Activated CD4-positive, alpha-beta T cell treated with anti-CD3 and anti-CD28 coated beads, Interleukin-2, Interleukin-4, amounts not matched to agents 100 ng/mL and 50 ng/mL, durations not matched to agents 16 hours and 8 hours (primary cell): Measurements from ENCODE around the gene FSTL4.

Experiments
- DNase-seq: peaks from one replicate; pipeline ENCODE4 v3.0.0-alpha.2; 2020; ENCODE audit warnings: low spot score

FSTL4 gene

DNA sequence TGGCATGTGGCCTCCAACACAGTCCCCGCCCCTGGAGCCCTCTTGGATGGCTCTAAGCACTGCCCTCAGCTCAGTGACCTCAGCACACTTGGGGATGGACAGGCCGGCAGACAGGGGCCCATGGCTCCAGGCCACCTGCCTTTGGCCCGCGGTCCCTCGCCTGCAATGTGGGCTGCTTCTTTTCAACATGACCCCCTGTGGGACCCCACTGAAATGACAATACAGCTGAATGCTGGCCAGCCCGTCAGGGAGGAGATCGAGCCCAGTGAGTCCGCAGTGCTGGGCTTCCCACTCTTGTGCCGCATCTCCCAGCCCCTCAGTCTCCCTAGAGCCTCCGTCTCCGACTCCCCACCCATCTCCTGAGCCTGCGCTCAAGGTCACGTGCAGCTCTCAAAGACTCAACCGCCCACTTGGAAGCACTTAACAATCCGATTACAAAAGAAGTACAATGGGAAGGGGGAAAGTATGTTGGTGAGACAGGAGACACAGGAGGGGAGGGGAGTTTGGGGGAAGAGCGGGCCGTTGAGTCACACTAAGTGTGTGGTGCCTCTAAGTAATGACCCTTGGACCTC is 321.6 kb downstream of the FSTL4 start:
- DNase-seq, result no peak

DNA sequence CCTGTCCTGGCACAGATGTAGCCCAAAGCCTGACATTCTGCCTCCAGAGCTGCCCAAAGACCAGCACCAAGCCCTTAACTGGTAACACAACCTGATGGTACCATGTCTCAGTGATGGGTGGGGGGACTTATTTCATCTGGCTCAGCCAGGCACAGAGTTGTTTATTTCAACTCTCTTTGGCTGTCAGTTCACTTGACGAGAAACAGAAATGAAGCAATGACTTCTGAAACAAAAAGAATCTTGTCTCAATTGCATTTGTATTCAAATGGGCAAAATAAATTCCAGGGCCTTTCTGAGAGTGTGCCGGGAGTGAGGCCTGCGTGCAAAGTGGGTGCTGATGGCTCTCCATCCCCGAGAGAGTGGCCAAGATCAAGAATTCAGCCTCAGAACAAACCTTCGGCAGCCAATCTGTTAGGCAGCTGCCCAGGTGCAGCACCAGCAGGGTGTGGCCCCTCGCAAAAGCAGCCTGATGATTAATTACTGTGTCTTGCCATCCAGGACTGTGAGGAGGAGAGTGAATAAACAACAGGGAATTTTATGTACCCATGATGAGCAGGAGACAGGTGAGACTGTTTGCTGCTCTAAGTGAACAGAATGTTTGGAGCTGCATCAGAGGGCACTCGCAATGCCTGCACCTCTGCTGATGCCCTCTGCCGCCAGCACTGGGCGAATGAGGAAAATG is 322.5 kb downstream of the FSTL4 start:
- no peak for DNase-seq

DNA sequence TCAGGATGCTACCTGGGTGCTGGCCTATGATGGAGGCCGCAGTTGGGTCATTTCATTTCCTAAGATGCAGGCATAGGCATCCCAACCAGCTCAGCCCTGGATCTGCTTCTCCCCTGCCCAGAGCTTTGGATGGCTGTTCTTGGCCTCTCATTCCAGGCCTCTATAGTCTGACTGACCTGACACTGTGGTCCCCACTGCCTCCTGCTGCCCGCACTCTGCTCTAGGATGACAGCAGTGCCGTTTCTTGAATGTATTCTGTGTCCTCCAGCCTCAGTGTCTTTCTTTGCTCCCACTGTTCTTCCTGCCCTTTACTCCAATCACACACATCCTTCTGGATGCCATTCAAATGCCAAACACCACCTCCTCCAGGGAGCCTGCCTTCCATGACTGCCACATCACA is 324.8 kb downstream of the FSTL4 start:
- DNase-seq, result no peak

DNA sequence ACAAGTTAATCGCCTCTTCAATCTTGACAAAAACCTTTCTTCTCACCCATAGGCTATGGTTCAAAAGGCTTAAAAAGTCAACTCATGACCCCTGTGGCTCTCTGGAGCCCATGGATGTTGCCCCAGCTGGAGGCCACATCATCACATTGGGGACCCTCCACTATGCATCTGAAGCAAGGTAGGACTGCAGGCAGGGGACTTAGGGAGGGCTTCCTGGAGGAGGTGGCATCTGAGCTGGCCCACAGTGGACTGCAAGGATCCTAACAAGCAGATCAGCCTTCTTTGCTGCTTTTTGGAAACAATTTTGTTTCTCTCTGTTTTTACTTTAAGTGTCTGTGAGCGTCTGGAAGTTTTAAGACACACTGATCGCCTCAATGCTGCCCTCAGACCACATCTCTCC is 325.9 kb downstream of the FSTL4 start:
- no peak for DNase-seq

DNA sequence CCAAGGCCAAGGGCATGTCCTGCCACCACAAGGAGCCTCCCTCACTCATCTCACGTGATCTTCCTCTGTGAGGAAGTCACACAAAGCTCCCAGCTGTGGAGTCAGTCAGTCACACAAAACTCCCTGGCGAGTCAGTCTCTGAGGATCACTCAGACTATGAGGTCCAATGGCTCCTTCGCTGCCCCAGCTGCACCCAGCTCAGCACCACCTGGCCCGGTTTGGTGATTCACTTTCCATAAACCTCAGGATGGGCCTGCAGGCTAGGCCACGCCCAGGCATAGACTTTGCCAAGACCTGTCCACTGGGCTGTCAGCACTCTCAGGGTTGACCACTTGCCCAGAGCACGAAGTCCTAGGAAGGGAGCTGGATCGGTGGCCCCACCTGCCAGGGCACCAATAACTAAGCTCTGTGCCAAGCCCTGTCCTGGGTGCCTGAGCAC is 326.7 kb downstream of the FSTL4 start:
- DNase-seq, result no peak

DNA sequence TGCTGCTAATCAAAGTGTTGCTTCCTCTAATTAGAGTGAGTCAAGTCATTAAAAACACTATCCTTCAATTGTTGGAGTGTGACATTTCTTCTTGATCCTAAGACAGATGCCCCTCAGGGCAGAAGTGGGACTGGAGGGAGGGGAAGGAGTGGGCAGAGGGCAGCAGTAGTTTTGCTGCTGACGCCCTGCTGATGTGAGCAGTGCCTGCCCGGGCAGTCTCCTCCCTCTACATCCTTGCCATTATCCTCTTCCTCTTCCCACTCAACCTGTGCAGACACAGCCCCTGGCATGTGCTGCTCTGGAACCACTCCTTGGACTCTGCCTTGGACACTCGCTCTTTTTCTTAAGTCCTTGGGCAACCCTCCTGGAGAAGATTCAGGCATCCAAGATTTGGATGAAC is 328.0 kb downstream of the FSTL4 start:
- DNase-seq, result no peak

DNA sequence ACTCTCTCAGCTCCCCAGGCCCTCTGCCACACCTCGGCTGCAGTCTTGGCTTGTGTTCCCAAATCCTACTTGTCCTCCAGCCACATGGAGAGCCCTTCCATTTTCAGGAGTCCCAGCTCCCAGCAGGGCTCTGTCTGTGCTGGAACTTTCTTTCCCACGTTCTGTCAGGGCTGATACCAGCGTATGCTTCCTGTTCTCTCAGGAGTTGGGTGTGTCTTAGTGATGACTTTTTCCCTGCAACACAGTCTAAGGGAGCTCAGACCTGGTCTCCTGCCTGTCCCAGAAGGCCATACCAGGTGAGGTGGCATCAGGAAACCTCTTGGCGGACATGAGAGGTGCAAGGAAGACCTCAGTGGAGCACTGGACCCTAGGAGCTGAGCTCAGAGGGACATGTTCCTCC is 334.0 kb downstream of the FSTL4 start:
- DNase-seq, result no peak

DNA sequence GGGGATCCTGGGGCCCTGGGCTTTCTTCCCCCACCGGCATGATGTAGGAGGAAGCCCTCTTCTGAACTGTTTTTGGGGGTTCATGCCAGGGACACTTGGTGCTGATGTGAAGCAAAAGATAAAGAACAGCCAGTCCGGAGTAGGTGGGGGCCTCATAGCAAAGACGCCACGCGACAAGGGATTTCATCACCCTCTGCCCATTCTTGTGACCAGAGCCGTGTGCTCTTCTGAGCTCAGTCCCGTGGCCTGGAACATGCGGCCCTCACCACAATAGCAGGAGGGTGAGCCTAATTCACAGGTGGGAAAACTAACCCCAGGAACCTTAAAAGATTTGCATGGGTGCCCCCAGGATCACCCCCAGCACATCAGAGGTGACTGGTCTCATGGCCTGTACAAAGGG is 334.6 kb downstream of the FSTL4 start:
- no peak for DNase-seq

DNA sequence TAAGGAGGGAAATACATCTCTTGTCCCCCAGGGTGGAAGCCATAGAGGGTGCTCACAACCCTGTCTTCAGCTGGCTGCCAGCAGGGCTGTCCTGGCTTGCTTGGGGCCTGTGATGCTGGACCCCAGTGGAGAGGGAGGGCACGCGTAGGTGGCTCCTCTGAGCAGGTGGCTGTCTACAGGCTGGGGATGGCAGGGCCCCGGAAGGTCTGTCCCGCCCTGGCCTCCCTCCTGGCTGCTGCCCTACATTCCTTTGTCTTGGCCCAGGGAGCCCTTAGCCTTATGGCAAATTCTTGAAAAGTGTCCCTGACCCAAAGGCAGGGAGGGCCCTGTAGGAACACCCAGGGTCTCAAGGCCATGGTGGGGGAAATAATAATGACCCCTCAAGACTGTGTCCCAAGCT is 336.2 kb downstream of the FSTL4 start:
- DNase-seq, result no peak

DNA sequence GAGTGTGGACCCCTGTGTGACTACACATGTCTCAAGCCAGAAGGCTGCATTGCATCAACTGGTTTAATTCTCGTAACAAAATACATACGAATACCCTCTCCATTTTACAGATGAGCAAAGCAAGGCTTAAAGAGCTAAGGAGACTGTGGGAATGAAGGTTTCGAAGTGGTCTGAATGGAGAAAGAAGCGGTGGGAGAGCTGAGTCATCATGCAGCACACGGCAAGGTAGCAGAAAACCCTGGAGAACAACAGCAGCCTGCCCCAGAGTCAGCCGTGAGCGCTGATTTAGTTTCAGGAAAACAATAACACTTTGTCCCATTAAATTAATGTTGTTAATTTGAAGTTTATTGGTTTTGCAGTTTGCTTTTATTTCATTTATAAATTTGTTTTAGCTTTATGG is 336.7 kb downstream of the FSTL4 start:
- no peak for DNase-seq

DNA sequence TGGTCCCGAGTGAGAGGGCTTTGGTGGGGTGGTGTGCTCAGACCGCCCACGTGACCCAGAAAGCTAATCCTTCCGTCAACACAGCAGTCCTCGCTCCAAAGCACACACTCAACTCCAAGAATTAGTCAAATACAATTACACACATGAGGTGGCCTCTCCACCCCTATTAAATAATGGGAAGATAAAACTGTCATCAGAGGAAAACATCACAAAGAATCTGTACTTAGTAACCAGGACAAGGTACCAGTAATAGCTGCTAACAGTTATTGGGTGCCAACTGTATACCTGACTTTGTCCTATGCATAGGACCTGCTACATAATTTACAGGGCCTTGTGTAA is 337.8 kb downstream of the FSTL4 start:
- DNase-seq, result no peak

DNA sequence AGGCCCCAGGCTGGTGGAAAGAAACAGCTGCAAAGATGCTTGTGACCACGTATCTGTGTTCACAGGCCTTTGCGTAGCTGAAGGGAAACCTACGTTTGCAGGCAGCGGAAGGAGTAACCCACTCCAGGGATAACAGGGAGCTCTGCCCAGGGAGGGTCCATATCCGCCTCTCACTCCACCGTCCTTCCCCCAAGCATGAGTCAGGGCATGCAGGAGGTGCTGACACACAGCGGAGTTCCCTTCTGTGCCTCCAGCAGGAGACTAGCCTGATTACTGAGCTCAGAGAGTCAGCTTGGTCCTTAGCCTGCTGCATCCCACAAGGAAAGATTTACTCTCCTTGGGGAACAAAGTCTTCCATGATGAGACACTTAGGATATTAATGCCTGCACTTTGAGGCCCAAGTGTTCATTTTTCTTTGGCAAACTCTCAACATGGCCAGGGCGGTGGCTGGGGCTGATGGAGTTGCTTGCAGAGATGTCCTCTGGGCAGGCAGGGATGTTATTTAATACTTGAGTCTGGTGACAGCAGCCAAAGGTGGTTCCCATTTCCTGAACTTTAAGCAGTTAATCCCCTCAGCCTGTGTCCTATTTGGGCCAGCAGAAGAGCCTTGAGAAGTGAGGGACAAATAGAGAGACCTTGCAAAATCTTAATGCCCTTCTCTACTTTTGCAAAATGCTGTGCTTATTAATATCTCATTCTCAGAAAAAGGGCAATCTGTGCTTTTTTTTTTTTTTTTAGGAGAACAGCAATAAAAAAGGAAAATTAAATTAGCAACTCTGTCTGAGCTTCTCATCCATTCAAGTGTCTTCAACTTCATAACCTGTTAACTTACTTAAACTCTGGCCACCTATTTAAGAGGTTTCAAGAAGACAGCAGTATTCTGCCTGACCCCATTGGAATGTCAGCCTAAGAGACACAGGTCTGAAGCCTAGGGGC is 338.4 kb downstream of the FSTL4 start:
- DNase-seq, result no peak

DNA sequence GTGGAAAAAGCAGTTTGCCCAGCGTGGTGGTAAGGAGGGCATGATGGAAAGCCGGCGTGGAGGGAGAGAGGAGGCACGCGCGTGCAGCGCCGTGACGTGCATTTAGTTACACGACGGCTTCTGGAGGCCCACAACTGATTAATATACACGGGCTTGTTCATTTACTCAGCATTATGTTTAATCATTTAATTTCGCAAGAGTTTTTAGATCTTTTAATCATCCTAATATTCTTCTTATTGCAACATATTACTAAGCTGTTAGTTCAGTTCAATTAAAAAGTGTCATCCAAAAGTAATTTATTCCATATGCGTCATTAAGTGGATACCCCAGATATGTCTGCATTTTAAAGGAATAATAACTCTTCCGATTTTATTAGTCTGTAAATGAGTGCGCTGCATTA is 340.0 kb downstream of the FSTL4 start:
- DNase-seq, result no peak

DNA sequence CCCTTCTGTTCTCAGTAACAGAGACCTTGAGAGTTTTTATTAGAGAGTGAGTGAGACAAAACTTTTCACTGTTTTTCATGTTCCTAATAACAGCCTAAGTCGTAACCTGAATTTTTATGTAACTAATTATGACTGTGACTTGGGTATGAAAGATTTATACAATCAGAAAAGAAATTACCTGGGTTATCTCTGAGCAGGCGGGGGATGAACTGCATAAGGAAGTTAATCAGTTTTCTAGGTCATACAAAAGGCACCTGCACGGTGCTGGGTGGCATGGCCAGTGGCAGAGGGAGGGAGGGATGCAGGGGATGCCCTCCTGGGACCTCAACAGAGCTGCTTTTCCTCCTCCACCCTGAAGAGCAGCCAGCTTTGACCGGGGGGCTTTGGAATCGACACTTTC is 340.7 kb downstream of the FSTL4 start:
- DNase-seq, result no peak

DNA sequence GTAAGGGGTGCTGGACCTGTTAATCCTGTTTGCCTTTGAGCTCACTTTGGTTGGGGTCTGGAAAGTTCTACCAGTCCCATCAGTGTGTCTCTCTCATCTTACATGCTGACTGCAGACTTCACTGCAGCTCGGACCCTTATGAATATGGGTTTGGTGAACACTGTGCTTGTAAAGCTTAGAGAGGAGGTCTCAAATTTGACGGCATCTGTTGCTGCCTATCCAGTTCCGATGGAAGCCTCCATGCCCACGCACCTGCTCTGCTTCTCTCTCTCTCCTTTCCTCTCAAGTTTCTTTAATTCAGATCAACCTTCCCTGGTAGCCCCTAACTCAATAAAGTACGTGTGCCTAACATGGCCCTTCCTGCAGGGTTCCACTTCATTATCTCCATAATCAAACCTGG is 342.6 kb downstream of the FSTL4 start:
- DNase-seq, result no peak

DNA sequence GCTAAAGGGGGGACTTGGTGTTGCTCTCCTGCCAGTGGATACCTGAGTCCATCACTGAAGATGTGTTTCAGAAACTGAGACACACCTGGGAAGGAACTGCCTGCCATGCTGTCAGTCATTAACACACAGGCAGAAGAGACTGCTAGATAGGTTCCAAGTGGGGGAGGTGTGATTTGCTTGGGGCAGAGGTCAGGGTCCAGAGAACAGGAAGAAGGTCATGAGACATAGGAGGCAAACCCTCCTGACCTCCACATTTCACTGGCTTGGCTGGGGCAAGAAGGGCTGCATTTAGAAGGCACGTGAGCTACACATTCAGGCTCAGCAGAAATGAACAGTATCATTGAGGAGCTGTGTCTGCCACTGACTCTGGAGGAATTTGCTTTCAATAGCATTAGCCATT is 344.7 kb downstream of the FSTL4 start:
- DNase-seq, result no peak

DNA sequence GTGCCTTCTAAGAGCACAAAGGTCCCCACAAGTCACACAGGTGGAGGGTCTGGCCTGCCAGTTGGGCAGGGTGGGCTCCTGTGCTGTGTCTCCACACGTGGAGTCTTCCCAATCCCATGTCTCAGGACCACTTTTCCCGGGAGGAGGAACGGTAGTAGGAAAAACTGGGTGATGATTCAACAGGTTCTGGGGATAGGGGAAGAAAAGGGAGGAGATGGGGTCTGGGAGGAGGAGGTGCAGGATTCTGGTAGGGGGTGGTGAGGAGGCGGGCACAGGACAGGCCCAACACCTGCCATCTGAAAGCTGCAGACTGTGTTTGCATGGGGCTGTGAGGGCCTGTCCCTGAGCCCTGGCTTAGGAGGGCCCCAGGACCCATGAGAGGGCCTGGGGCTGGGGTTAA is 345.4 kb downstream of the FSTL4 start:
- DNase-seq, result no peak

DNA sequence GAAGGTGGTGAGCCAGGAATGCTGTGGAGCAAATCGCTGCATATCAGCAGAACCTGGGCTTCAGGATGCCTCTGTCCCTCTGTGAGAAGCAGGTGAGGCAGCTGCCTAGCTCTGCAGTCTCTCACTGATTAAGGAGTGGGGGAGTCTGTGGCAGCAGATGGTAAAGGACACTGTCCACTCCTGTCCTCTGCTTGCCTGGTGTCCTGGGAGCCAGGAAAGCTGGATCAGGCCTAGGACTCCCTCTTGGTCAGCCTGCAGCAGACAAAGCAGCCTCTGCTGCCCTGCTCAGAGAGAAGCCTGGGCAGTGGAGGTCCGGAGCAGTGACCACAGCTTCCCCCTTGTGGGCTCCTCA is 345.8 kb downstream of the FSTL4 start:
- no peak for DNase-seq

DNA sequence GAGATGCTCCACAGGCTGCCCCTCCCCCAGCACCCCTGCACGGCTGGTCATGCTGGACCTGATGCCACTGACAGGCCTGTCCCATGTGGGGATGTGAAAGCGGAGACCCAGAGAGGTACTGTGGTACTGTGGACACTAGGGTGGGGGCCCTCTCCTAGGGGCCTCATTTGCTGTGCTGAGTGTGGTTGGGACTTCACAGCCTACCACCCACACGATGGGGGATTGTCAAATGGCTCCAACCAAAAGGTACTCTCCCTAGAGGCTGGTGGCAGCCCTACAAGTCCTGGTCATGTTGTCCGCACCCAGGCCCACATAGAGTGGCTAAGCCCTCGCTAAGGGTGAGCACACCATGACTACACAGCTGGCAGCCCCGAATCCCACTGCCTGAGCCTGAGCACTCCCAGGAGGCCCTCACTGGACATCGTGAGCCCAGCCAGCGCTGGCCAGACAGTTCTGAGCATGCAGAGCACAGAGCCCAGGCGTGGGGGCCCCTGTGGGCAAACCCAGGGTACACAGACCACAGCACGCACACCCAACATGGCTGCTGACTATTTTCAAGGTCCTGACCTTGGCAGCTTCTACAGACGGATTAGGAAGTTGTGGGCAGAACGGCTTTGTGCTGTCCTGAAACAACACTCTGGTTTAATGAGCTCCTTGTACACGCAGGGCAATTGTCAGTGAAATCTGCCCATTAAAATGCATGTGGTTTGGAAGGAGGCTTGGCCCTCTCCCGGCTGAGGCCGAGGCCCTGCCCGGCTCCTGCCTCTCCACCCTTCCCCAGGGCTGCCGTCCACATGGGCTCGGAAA is 346.4 kb downstream of the FSTL4 start:
- DNase-seq, result no peak

DNA sequence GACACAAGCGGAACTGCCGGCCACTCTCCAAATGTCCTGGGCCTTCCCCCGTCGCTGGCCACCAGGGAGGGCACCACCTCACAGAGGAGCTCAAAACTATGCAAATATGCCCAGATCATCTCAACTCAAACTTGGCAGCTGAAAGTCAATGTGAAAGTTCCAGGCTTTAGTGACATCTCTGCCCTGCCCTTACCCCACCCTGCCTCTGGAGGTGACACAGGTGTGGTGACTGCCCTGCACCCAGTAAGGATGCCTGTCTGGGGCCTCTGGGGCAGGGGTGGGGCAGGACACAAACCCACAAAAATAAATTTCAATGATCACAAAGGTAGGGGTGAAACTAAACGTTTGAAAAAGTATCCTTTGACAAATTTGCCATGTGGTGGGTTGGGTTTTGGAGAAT is 347.1 kb downstream of the FSTL4 start:
- DNase-seq, result no peak

DNA sequence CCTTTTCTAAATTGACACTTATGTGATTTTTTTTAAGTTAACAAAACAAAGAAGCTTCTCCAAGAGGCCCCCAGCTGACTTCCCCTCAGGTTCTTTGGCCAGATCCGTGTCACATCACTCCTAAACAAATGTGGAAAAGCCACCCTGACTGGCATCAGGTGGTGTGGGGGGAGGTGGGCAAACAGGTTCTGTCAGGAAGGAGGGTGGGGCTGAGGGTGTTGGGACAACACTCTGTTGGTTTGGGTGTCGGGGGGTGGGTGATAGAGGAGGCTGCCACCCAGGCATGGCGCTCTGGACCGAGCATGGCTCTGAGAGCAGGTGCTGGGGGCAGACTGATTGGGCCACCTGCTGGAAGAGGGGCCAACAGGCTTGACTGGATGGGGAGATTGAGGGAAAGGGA is 349.7 kb downstream of the FSTL4 start:
- no peak for DNase-seq

DNA sequence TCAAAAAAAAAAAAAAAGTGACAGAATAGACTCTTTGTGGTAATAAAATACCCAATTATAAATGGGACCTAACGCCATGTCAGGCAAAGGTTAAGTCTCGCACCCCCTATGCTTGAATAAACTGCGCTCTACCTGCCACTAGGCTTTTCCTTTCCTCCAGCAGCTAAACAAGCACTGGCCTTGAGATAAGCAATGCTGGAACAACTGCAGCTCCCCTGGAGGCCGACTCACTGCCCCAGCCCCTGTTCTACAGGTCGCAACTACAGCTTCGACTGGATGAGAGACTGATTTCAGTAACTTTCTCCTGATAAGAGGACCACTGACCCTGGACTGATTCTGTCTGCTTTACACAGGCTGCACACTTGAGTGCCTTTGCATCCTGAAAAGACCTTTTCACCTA is 350.3 kb downstream of the FSTL4 start:
- no peak for DNase-seq

DNA sequence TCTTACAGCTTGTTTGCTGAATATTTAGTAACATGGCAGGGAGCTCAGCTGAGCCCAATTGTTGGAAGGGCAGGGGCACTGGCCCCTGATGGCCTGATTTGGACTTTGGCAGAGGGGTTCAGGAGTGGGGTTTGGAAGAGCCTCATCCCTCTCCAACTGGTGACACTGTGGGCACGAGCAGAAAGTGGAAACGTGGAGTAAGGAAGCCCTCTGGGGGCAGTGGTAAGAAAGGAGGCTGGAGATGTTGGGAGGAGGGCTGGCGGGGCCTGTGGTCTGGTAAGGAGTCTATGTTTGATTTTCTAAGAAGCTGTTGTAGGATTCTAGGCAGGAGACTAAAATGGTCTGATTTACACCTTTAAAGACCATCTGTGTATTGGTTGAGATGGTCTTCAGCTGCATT is 351.6 kb downstream of the FSTL4 start:
- no peak for DNase-seq
